IPS-20b (cell line): Measurements from ENCODE around the gene ETV6.

Experiments used
- H3K27ac ChIP-seq: one replicate; pipeline ENCODE4 v1.5.1; 2013; ENCODE audit warnings: low read length
- H3K27me3 ChIP-seq: 2 replicates; pipeline ENCODE4 v1.6.1; 2013; ENCODE audit warnings: mild to moderate bottlenecking, low read length, inconsistent platforms; ENCODE audit not compliant: insufficient read depth
- H3K36me3 ChIP-seq: 2 replicates; pipeline ENCODE4 v1.6.1; 2013; ENCODE audit warnings: low read depth, mild to moderate bottlenecking, inconsistent platforms, low read length, moderate library complexity; ENCODE audit not compliant: insufficient read depth
- H3K4me1 ChIP-seq: 2 replicates; pipeline ENCODE4 v1.6.1; 2013; ENCODE audit warnings: mild to moderate bottlenecking, control low read depth, inconsistent platforms, low read length, moderate library complexity; ENCODE audit not compliant: insufficient read depth
- H3K4me3 ChIP-seq: 2 replicates; pipeline ENCODE4 v1.5.1; 2013; ENCODE audit warnings: mild to moderate bottlenecking, low read length, inconsistent platforms
- H3K9ac ChIP-seq: 2 replicates; pipeline ENCODE4 v1.6.1; 2013; ENCODE audit warnings: low read depth, mild to moderate bottlenecking, inconsistent platforms, low read length, moderate library complexity
- H3K9me3 ChIP-seq: 2 replicates; pipeline ENCODE4 v1.6.1; 2013; ENCODE audit warnings: mild to moderate bottlenecking, low read depth, low read length, inconsistent platforms; ENCODE audit not compliant: insufficient read depth

ETV6 gene

DNA sequence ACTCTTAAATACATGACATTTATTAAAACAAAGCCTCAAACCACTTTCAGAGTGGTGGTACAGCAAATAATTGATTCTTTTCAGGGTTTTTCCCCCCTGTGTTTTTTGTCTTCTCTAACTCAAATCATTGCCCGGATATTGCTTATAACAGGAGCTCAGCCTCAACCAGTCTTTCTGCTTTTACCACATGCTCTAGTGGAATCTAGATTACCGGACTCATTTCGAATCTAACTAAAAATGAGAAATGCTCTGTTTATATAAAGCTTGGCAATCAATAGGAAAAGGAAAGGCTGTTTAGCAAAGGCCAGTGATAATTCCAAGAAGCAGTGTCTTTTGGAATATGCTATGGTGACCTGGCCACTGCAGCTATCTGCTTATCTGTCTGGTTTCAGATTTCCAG, 161.5 kb downstream of the ETV6 start:
- H3K9ac ChIP-seq: no peak overlapping the region

DNA sequence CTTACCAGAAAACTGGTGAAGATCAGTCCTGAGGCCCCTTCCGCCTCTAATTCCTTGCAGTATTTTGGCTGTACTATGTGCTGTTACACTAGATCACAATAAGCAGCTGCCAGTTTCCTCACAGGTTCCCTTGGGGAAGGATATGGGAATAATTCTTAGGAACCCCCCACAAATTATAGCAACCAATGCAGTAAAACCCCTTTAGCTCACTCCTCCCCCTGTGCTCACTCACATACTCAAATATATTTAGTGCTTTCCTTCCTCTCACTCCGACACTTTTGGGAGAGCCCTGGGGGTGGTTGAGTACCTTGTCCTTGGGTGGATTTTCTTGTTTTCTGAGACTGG, 162.7 kb downstream of the ETV6 start:
- Histone ChIP-seq H3K9me3 (no peaks in the 10 kb centered on the region), H3K27ac (no peak overlapping the region), H3K27me3 (no peaks in the 10 kb centered on the region), H3K4me3 (peak overlapping the region; percentile 38; the same call in 1 of the 2 replicates), H3K4me1 (peaks cover 53% of the 10 kb centered on the region), H3K9ac (peak overlapping the region; percentile 47; the same call in 1 of the 2 replicates), H3K36me3 (no peaks in the 10 kb centered on the region)

More for the DNA sequence above, 161.5 kb downstream of the ETV6 start:
- Histone ChIP-seq H3K9me3 (no peaks in the 10 kb centered on the region), H3K4me3 (no peak overlapping the region), H3K27ac (no peak overlapping the region), H3K36me3 (no peaks in the 10 kb centered on the region), H3K4me1 (peaks cover 58% of the 10 kb centered on the region), H3K27me3 (no peaks in the 10 kb centered on the region)

DNA sequence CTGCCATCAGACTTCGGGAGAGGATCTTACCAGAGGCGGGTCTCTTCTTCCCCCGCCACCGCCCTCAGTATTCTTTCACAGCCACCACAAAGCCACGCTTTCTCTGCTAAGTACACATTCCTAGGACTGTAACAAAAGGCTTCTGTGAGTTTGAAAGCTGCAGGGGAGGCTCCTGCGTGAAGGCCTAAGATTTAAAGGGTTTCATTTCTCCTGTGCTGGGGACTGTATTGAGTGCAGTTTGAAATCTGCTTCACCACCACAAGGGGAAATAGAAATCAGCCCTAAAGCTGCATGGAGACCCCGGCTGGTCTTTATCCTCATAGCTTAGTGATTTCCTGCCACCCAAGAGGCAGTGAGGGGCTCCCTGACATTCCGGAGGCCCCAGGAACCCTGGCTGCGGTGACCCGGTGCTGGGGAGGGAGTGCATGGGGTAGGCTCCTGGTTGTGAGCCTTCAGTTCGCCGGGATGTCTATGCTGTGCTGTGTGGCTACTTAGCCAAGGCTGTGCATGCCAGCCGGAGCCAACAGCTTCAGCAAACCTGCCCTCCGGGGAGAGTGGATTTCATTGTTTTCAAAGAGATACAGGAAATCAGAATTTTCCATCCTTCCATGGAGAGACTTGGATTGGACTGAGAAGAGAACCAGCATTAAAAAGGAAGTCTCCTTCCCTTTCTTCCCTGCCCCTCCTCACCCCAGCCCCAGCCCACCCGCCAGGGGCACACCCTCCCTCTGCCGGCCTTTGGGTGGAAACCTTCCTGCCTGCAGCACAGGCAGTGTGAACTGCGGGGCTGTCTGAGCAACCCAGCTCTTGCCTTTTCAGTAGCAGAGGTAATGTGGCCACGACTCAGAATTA, 163.3 kb downstream of the ETV6 start:
- Histone ChIP-seq H3K9ac (peak overlapping the region; percentile 47; the same call in 1 of the 2 replicates), H3K9me3 (no peaks in the 10 kb centered on the region), H3K27me3 (no peaks in the 10 kb centered on the region), H3K4me3 (peak overlapping the region; percentile 38; the same call in 1 of the 2 replicates), H3K36me3 (no peaks in the 10 kb centered on the region), H3K27ac (peak overlapping the region; percentile 3), H3K4me1 (peaks cover 47% of the 10 kb centered on the region)

- Histone ChIP-seq H3K9me3 (no peaks in the 10 kb centered on the region), H3K36me3 (no peaks in the 10 kb centered on the region), H3K4me3 (peak overlapping the region; percentile 38; the same call in 1 of the 2 replicates), H3K4me1 (peaks cover 45% of the 10 kb centered on the region), H3K27me3 (no peaks in the 10 kb centered on the region), H3K9ac (peak overlapping the region; percentile 34; the same call in 1 of the 2 replicates), H3K27ac (peak overlapping the region; percentile 3)
Observed at GRCh38 chr12:11813438-11813813, 164.0 kb downstream of the ETV6 start.

- H3K4me3 ChIP-seq: no peak overlapping the region
- no peaks in the 10 kb centered on the region for H3K36me3 ChIP-seq
- H3K9me3 ChIP-seq: no peaks in the 10 kb centered on the region
- H3K4me1 ChIP-seq: peaks cover 45% of the 10 kb centered on the region
- H3K27ac ChIP-seq: no peak overlapping the region
- H3K9ac ChIP-seq: no peak overlapping the region
- no peaks in the 10 kb centered on the region for H3K27me3 ChIP-seq
Observed at GRCh38 chr12:11814374-11814773, 164.9 kb downstream of the ETV6 start.

DNA sequence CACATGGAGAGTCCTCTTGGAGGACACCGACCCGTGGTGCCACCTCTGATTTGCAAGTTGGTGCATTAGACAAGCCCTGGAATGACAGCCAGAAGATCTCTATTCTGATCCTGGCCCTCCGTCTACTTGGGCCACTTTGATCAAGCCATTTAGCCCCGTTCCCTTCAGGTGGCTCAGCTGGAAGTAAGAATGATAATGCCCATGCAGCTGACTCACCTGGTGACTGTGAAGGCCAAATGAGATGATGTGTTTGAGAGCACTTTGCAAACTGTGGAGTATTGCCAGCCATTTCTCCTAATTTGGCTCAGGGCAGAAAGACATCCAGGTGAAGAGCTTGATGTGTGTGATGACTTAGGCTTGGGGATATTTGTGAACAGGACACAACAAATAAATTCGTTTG, 165.9 kb downstream of the ETV6 start:
- Histone ChIP-seq H3K9ac (no peak overlapping the region), H3K27ac (no peak overlapping the region), H3K9me3 (no peaks in the 10 kb centered on the region), H3K36me3 (no peaks in the 10 kb centered on the region), H3K27me3 (no peaks in the 10 kb centered on the region), H3K4me3 (no peak overlapping the region), H3K4me1 (peaks cover 45% of the 10 kb centered on the region)

DNA sequence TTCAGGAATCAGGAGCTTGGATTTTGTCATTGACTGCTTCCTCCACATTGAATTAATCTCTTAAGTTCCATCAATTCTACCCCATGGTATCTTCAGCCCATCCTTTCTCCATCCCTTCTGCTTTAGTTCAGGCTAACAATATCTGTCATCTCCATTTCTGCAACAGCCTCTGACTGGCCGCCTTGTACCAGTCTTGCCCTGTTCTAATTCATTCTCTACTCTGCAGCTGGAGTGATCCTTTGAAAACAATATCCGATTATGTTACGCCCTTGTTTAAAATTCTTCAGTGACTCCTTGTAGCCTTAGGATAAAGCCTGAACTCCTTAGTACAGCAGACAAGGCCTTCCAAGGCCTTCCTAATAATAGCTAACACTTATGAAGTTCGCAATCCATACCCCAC, 170.2 kb downstream of the ETV6 start:
- no peaks in the 10 kb centered on the region for H3K27me3 ChIP-seq
- no peak overlapping the region for H3K9ac ChIP-seq
- H3K4me1 ChIP-seq: peaks cover 21% of the 10 kb centered on the region
- H3K36me3 ChIP-seq: no peaks in the 10 kb centered on the region
- no peak overlapping the region for H3K27ac ChIP-seq
- no peak overlapping the region for H3K4me3 ChIP-seq
- H3K9me3 ChIP-seq: no peaks in the 10 kb centered on the region

- no peaks in the 10 kb centered on the region for H3K36me3 ChIP-seq
- no peaks in the 10 kb centered on the region for H3K9me3 ChIP-seq
- H3K9ac ChIP-seq: no peak overlapping the region
- no peaks in the 10 kb centered on the region for H3K27me3 ChIP-seq
- no peak overlapping the region for H3K4me3 ChIP-seq
- no peak overlapping the region for H3K27ac ChIP-seq
- peaks cover 17% of the 10 kb centered on the region for H3K4me1 ChIP-seq
Observed at GRCh38 chr12:11820476-11820875, 171.0 kb downstream of the ETV6 start.

- Histone ChIP-seq H3K36me3 (no peaks in the 10 kb centered on the region), H3K4me1 (peaks cover 16% of the 10 kb centered on the region), H3K27me3 (no peaks in the 10 kb centered on the region), H3K9me3 (no peaks in the 10 kb centered on the region), H3K27ac (no peak overlapping the region), H3K9ac (no peak overlapping the region), H3K4me3 (no peak overlapping the region)
Observed at GRCh38 chr12:11821386-11822080, 172.1 kb downstream of the ETV6 start.

DNA sequence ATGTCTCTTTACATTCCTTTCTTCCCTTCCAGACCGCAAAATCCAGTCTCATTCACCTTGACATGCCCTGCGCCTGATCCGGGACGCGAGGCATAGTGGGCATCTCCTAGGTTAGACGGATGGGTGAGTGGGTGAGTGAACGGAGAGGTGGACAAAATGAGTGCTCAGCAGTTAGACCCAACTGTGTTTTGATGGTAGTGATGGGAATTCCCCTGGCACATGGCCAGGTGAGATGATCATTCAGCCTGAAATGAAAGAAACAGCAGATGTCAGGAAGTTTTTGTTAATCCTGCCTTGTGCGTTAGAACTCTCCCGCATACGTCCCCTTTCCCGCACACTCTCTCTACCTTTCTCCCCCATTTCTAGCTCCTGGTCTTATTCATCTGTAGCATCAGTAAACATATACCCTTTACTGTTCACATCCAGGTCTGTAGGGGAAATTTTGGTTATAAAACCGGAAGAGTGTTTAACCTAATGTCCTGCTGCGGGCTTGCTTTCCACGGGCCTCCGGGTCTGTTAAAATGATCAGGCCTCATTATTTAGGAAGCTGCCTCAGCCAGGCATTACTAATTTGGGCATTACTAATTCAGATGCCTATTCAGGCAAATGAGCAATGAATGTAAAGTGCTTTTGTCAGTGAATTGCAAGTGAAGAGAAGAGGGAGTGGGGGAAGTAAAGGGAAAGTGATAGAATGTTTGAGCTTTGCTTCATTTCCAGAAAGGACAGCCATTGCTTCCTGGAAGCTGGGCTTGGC, 172.8 kb downstream of the ETV6 start:
- Histone ChIP-seq H3K9ac (no peak overlapping the region; the same call in 1 of the 2 replicates), H3K4me3 (no peak overlapping the region), H3K36me3 (no peaks in the 10 kb centered on the region), H3K4me1 (peaks cover 21% of the 10 kb centered on the region), H3K27me3 (no peaks in the 10 kb centered on the region), H3K27ac (no peak overlapping the region), H3K9me3 (no peaks in the 10 kb centered on the region)

DNA sequence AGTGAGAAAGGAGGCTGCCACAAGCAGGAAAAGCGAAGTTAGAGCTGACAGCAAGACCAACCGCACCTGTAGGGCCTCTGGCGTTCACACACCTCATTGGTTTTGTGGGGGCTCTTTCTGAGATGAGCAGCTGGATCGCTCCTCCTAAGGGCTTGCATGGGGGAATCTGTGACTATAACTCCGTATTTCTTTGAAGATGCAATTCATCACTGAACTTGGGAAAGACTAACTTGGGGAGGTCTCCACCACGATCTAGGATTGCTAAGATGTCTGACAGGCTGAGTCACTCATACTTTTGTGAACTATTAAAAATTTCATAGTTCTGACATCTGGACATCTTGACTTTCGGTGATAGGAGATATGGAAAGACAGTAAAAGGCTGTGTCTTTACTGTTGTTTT, 173.6 kb downstream of the ETV6 start:
- no peak overlapping the region for H3K9ac ChIP-seq

More for the DNA sequence above, 173.6 kb downstream of the ETV6 start:
- Histone ChIP-seq H3K9me3 (no peaks in the 10 kb centered on the region), H3K27me3 (no peaks in the 10 kb centered on the region), H3K36me3 (no peaks in the 10 kb centered on the region), H3K4me3 (no peak overlapping the region), H3K27ac (no peak overlapping the region), H3K4me1 (peaks cover 29% of the 10 kb centered on the region)
